B cell (primary cell): ENCODE results near the gene DNAJC4. TPM values are rescaled to one million over a fixed set of nuclear protein-coding genes. Genes with fewer than 3 reads are reported as not detected.
A peak's percentile ranks its signal among the peaks of the same experiment; 100 is the strongest.

ENCODE experiments used
- ATAC-seq: fragments of 200-7000 bp; cut with Tn5 transposase; one replicate; pipeline ENCODE4 v1.10.0; 2021; ENCODE audit warnings: low read depth, mild to moderate bottlenecking, moderate number of reproducible peaks, moderate library complexity
- CTCF ChIA-PET: fragments of 350-600 bp; sonication (Branson Sonifier 250); formaldehyde crosslinking; loops from one replicate; lab custom pipeline; 2021; ENCODE audit warnings: antibody characterized with exemption, inconsistent platforms; lab: Charles Lee
- POLR2A ChIA-PET: fragments of 350-600 bp; sonication (Branson Sonifier 250); formaldehyde crosslinking; loops from one replicate; lab custom pipeline; 2021; ENCODE audit warnings: antibody characterized with exemption; lab: Charles Lee
- DNase-seq: peaks from one replicate; pipeline ENCODE4 v3.0.0; 2013
- H2AFZ ChIP-seq: 2 replicates; pipeline ENCODE4 v1.6.1; 2012; ENCODE audit warnings: mild to moderate bottlenecking, low read depth, low read length; ENCODE audit not compliant: insufficient read depth, poor library complexity, severe bottlenecking
- H3K27ac ChIP-seq, 2 donors: 1 replicate in 1 of 2; 2 replicates in 1 of 2; pipeline ENCODE4 v1.5.1; 2012 to 2013; ENCODE audit warnings: low read length in 2 of 2, mild to moderate bottlenecking in 2 of 2, moderate library complexity in 1 of 2
- H3K27me3 ChIP-seq, 4 experiments: fragments of 200-600 bp in 1 of 4; sonication (generic) in 1 of 4; replicated peaks in 1 of 4; 1 replicate in 2 of 4; 2 replicates in 2 of 4; pipeline versions ENCODE4 v1.6.1 to v1.7.0; 2013 to 2016; ENCODE audit warnings: low read length in 3 of 4, mild to moderate bottlenecking in 2 of 4, mixed read lengths in 1 of 4, moderate library complexity in 1 of 4; ENCODE audit not compliant: insufficient read depth in 4 of 4, control insufficient read depth in 3 of 4; ENCODE audit errors: control extremely low read depth in 1 of 4
- H3K36me3 ChIP-seq, 2 experiments: replicated peaks in 1 of 2; 1 replicate in 1 of 2; 2 replicates in 1 of 2; pipeline versions ENCODE4 v1.6.1 to v1.7.1; 2013; ENCODE audit warnings: low read length in 1 of 2; ENCODE audit not compliant: insufficient read depth in 2 of 2, control insufficient read depth in 1 of 2; ENCODE audit errors: control extremely low read depth in 1 of 2, extremely low read depth in 1 of 2
- H3K4me1 ChIP-seq, 2 donors: fragments of 200-600 bp in 1 of 2; sonication (generic) in 1 of 2; 1 replicate in 1 of 2; 2 replicates in 1 of 2; pipeline versions ENCODE4 v1.5.1 to v1.6.1; 2013 to 2017; ENCODE audit warnings: low read length in 2 of 2; ENCODE audit not compliant: control insufficient read depth in 2 of 2, insufficient read depth in 2 of 2
- H3K4me2 ChIP-seq: replicated peaks from 2 replicates; pipeline ENCODE3; 2012; ENCODE audit warnings: mild to moderate bottlenecking, low read depth, low read length; ENCODE audit not compliant: poor library complexity, severe bottlenecking
- H3K4me3 ChIP-seq, 5 experiments: fragments of 200-600 bp in 1 of 5; sonication (generic) in 1 of 5; 1 replicate in 3 of 5; 2 replicates in 2 of 5; pipeline versions ENCODE4 v1.5.1 to v1.7.0; 2011 to 2016; ENCODE audit warnings: low read length in 4 of 5, mild to moderate bottlenecking in 4 of 5, low read depth in 2 of 5, control low read depth in 1 of 5, moderate library complexity in 1 of 5; ENCODE audit not compliant: insufficient read depth in 1 of 5; ENCODE audit errors: control extremely low read depth in 1 of 5, extremely low read depth in 1 of 5
- H3K79me2 ChIP-seq: fragments of 200-600 bp; sonication (generic); one replicate; pipeline ENCODE4 v1.6.0; 2016; ENCODE audit warnings: low read length; ENCODE audit not compliant: control insufficient read depth, insufficient read depth
- H3K9ac ChIP-seq: fragments of 200-600 bp; sonication (generic); 2 replicates; pipeline ENCODE4 v1.6.1; 2017; ENCODE audit warnings: mild to moderate bottlenecking, low read length, moderate library complexity
- H3K9me3 ChIP-seq, 3 donors: one replicate each; pipeline versions ENCODE4 v1.6.1 to v1.7.1; 2013; ENCODE audit warnings: low read length in 2 of 3; ENCODE audit not compliant: control insufficient read depth in 2 of 3, insufficient read depth in 1 of 3; ENCODE audit errors: control extremely low read depth in 1 of 3
- H4K20me1 ChIP-seq: 2 replicates; pipeline ENCODE4 v1.6.0; 2012; ENCODE audit warnings: mild to moderate bottlenecking, low read length; ENCODE audit not compliant: insufficient read depth, control insufficient read depth, poor library complexity, severe bottlenecking
- H3K27ac Mint-ChIP-seq: one replicate; pipeline ENCODE4 v1.8.0; 2021; ENCODE audit warnings: mixed read lengths
- H3K27me3 Mint-ChIP-seq: one replicate; pipeline ENCODE4 v1.8.0; 2021; ENCODE audit warnings: mixed read lengths
- H3K4me1 Mint-ChIP-seq: one replicate; pipeline ENCODE4 v1.8.0; 2021; ENCODE audit warnings: mixed read lengths
- H3K4me3 Mint-ChIP-seq: one replicate; pipeline ENCODE4 v1.8.0; 2021; ENCODE audit warnings: mixed read lengths
- H3K9me3 Mint-ChIP-seq: one replicate; pipeline ENCODE4 v1.8.0; 2022; ENCODE audit warnings: mixed read lengths; ENCODE audit not compliant: insufficient read depth
- EZH2 ChIP-seq: IDR thresholded peaks from 2 replicates; pipeline ENCODE4 v1.6.1; 2012; ENCODE audit warnings: borderline replicate concordance, low read depth, mild to moderate bottlenecking, moderate library complexity, low read length; ENCODE audit not compliant: insufficient read depth, poor library complexity, severe bottlenecking
- WGBS: methylation state at CpG from one replicate; pipeline ENCODE4 v1.1.5; 2013; ENCODE audit warnings: missing lambda C conversion rate; ENCODE audit not compliant: insufficient coverage; 5-methylcytosine and 5-hydroxymethylcytosine counted together
- intact Hi-C: fragments of 100-400 bp; cut with micrococcal nuclease; formaldehyde crosslinking; loops from one replicate; pipeline ENCODE4 v1.10.0; 2022
- polyA plus RNA-seq: library from polyadenylated mRNA; depleted of rRNA; stranded (reverse); fragments of >200 nt; gene quantifications from 2 replicates; pipeline ENCODE4 v1.2.3, GENCODE V29; 2012
- total RNA-seq, 2 donors: library from RNA; stranded (reverse); fragments of 120-200 nt in 1 of 2; gene quantifications; 1 replicate in 1 of 2; 2 replicates in 1 of 2; pipeline versions ENCODE4 v1.2.3 to v1.2.4, GENCODE V29; 2013 to 2022
- TF ChIP-seq, protein P1 (sequence below): fragments of 200-600 bp; IDR thresholded peaks from one replicate; pipeline ENCODE4 v1.8.0; 2022; ENCODE audit warnings: antibody characterized with exemption, mild to moderate bottlenecking

DNAJC4 gene
- total and polyA plus RNA-seq, 2 donors (not counting 1 experiment from before 2014, with no cell fraction given): 74.4 to 105 TPM

DNA sequence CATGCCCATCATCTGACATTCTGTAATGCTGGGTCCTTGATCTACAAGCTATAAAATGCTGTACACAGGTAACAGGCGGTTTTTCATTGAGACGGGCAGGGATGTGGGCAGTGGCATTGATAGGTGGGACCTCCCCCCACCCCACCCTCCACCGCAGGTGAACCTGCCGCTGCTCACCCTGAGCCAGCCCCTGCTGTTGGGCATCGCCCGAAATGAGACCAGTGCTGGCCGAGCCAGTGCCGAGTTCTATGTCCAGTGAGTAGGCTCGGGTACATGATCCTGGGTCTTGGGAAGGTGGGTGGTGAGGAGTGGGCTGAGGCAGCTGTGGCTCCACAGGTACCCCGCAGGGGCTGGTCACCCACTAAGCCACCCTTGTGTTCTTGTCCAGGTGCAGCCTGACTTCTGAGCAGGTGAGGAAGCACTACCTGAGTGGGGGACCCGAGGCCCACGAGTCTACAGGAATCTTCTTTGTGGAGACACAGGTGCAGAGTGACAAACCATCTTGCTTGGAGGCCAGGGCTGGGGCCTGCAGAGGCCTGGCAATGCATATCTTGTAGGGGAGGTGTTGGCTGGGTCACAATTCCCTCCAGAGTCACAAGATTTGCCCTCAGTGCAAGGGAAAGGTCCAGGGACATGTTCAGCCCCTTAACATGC, 1.1 kb upstream of the DNAJC4 start:
- intact Hi-C loops: no loop called here
- Histone ChIP-seq H4K20me1 (peaks cover 12% of the 10 kb centered on the region), H3K27ac (peak overlapping the region; percentile 84), H3K4me2 (peak overlapping the region; percentile 99), H2AFZ (no peak overlapping the region), H3K79me2 (peaks cover 29% of the 10 kb centered on the region), H3K9ac (no peak overlapping the region), H3K4me3 (no peak overlapping the region), H3K4me1 (peaks cover 42 to 70% of the 10 kb centered on the region in 2 donors), H3K27me3 (no peaks in the 10 kb centered on the region), H3K36me3 (peaks cover 0 to 2% of the 10 kb centered on the region in 2 experiments), H3K9me3 (no peaks in the 10 kb centered on the region)
- H3K27me3 Mint-ChIP-seq: no peaks in the 10 kb centered on the region
- ATAC-seq: no peak
- TF ChIP-seq, protein P1, sequence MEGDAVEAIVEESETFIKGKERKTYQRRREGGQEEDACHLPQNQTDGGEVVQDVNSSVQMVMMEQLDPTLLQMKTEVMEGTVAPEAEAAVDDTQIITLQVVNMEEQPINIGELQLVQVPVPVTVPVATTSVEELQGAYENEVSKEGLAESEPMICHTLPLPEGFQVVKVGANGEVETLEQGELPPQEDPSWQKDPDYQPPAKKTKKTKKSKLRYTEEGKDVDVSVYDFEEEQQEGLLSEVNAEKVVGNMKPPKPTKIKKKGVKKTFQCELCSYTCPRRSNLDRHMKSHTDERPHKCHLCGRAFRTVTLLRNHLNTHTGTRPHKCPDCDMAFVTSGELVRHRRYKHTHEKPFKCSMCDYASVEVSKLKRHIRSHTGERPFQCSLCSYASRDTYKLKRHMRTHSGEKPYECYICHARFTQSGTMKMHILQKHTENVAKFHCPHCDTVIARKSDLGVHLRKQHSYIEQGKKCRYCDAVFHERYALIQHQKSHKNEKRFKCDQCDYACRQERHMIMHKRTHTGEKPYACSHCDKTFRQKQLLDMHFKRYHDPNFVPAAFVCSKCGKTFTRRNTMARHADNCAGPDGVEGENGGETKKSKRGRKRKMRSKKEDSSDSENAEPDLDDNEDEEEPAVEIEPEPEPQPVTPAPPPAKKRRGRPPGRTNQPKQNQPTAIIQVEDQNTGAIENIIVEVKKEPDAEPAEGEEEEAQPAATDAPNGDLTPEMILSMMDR: no peak
- TF ChIP-seq EZH2: no peak
- ChIA-PET CTCF (interaction anchor here (1.0 to 1.6 kb wide), 3 partner anchors 16 to 25 kb away, joined by 3 to 6 read pairs (median 5); no protein-coding TSS in a partner anchor), POLR2A (interaction anchor here (0.6 to 6.3 kb wide), 5 partner anchors 12 to 389 kb away, joined by 3 to 78 read pairs (median 7); partner anchors contain the start of genes FERMT3, FKBP2 and PRDX5)
- H3K27ac Mint-ChIP-seq: peak overlapping the region; percentile 97
- H3K4me3 Mint-ChIP-seq: peak overlapping the region; percentile 95
- H3K4me1 Mint-ChIP-seq: peaks cover 58% of the 10 kb centered on the region
- no peaks in the 10 kb centered on the region for H3K9me3 Mint-ChIP-seq
- 88% methylated on average over 4 of the region's 12 CpGs for WGBS
- no peak for DNase-seq

GRCh38 chr11:64229744-64230170, 591 bp upstream of the DNAJC4 start:
- Mint-ChIP-seq H3K27ac (peak overlapping the region; percentile 97), H3K27me3 (no peaks in the 10 kb centered on the region), H3K4me3 (peak overlapping the region; percentile 95), H3K9me3 (no peaks in the 10 kb centered on the region), H3K4me1 (peaks cover 58% of the 10 kb centered on the region)
- TF ChIP-seq, protein P1: no peak
- no peak for TF ChIP-seq EZH2
- CTCF ChIA-PET: interaction anchor here (1.0 to 1.6 kb wide), 4 partner anchors 16 to 25 kb away, joined by 3 to 6 read pairs (median 4); partner anchors contain the start of gene PLCB3
- Histone ChIP-seq H3K4me3 (peak overlapping the region; percentile 45 to 98 (median 78)), H3K9ac (peak overlapping the region; percentile 74), H3K79me2 (peaks cover 27% of the 10 kb centered on the region), H3K36me3 (no peaks in the 10 kb centered on the region), H3K27me3 (no peaks in the 10 kb centered on the region), H4K20me1 (peaks cover 12% of the 10 kb centered on the region), H3K9me3 (no peaks in the 10 kb centered on the region), H3K4me1 (peaks cover 42 to 68% of the 10 kb centered on the region in 2 donors), H3K4me2 (peak overlapping the region; percentile 99), H2AFZ (peak overlapping the region; percentile 85), H3K27ac (peak overlapping the region; percentile 84)
- ATAC-seq (no peak), DNase-seq (no peak)
- intact Hi-C loops: loop anchor here (1.0 to 2.0 kb wide), 6 partner anchors 12 to 76 kb away; partner anchors contain the start of genes BAD, ESRRA, FKBP2 and GPR137
- 57% methylated on average over 12 of the region's 13 CpGs for WGBS
- POLR2A ChIA-PET: interaction anchor here (0.6 to 2.4 kb wide), 10 partner anchors 11 to 1032 kb away, joined by 3 to 13 read pairs (median 4); partner anchors contain the start of genes FERMT3, FKBP2 and PRDX5
